GM19193 (cell line): ENCODE results near the gene DGKH.

Experiments
- POLR2A ChIP-seq: IDR thresholded peaks from 4 replicates; pipeline ENCODE4 v1.6.1; 2011; ENCODE audit not compliant: insufficient read depth, insufficient read length; ENCODE audit errors: extremely low read depth

Gene DGKH

GRCh38 chr13:42078128-42078808, 29.8 kb downstream of the DGKH start:
- TF ChIP-seq POLR2A: no peak

GRCh38 chr13:42083138-42083770, 34.8 kb downstream of the DGKH start:
- no peak for TF ChIP-seq POLR2A

- TF ChIP-seq POLR2A: no peak
Observed at GRCh38 chr13:42084722-42085121, 36.3 kb downstream of the DGKH start.

- no peak for TF ChIP-seq POLR2A
Observed at GRCh38 chr13:42086582-42086981, 38.1 kb downstream of the DGKH start.

GRCh38 chr13:42094516-42095040, 46.1 kb downstream of the DGKH start:
- TF ChIP-seq POLR2A: no peak

GRCh38 chr13:42099962-42100675, 51.7 kb downstream of the DGKH start:
- TF ChIP-seq POLR2A: no peak

GRCh38 chr13:42100960-42101359, 52.5 kb downstream of the DGKH start:
- no peak for TF ChIP-seq POLR2A

GRCh38 chr13:42101821-42102585, 53.6 kb downstream of the DGKH start:
- TF ChIP-seq POLR2A: no peak

GRCh38 chr13:42102961-42103865, 54.8 kb downstream of the DGKH start:
- no peak for TF ChIP-seq POLR2A

GRCh38 chr13:42106998-42107397, 58.5 kb downstream of the DGKH start:
- TF ChIP-seq POLR2A: no peak

- no peak for TF ChIP-seq POLR2A
Observed at GRCh38 chr13:42107421-42107820, 59.0 kb downstream of the DGKH start.

GRCh38 chr13:42108217-42108616, 59.8 kb downstream of the DGKH start:
- TF ChIP-seq POLR2A: no peak

GRCh38 chr13:42109957-42110356, 61.5 kb downstream of the DGKH start:
- no peak for TF ChIP-seq POLR2A
